Esophagus muscularis mucosa (tissue), 4 donors: ENCODE data around the gene SYPL2. TPM values are rescaled to one million over a fixed set of nuclear protein-coding genes. Genes with fewer than 3 reads are reported as not detected.

ENCODE experiments used
- DNase-seq: peaks from one replicate; pipeline ENCODE4 v3.0.0-alpha.2; 2017; ENCODE audit errors: extremely low spot score
- H3K27ac ChIP-seq, 4 donors: fragments of 200-600 bp; sonication (generic); replicated peaks in 1 of 4; 1 replicate in 3 of 4; 2 replicates in 1 of 4; pipeline ENCODE4 v1.5.1; 2016 to 2019; ENCODE audit warnings: mild to moderate bottlenecking in 1 of 4
- H3K27me3 ChIP-seq, 4 donors: fragments of 200-600 bp; sonication (generic); one replicate each; pipeline versions ENCODE4 v1.5.1 to v1.6.0; 2016 to 2019
- H3K36me3 ChIP-seq, 4 donors: fragments of 200-600 bp; sonication (generic); one replicate each; pipeline ENCODE4 v1.5.1; 2016 to 2019
- H3K4me1 ChIP-seq, 4 donors: fragments of 200-600 bp; sonication (generic); one replicate each; pipeline ENCODE4 v1.5.1; 2016 to 2019
- H3K4me3 ChIP-seq, 4 donors: fragments of 200-600 bp; sonication (generic); 1 replicate in 2 of 4; 2 replicates in 2 of 4; pipeline ENCODE4 v1.5.1; 2016 to 2019; ENCODE audit warnings: mild to moderate bottlenecking in 4 of 4, moderate library complexity in 1 of 4
- H3K9me3 ChIP-seq, 4 donors: fragments of 200-600 bp; sonication (generic); 1 replicate in 3 of 4; 2 replicates in 1 of 4; pipeline ENCODE4 v1.5.1; 2016 to 2019
- CTCF ChIP-seq, 3 experiments: fragments of 200-600 bp in 2 of 3; fragments of 450-650 bp in 1 of 3; sonication (generic) in 2 of 3; IDR thresholded peaks; one replicate each; pipeline ENCODE4 v1.5.1; 2017 to 2019; ENCODE audit warnings: antibody characterized with exemption in 3 of 3, mild to moderate bottlenecking in 2 of 3, moderate library complexity in 1 of 3
- EP300 ChIP-seq: sonication (generic); formaldehyde crosslinking; IDR thresholded peaks from one replicate; pipeline ENCODE4 v1.6.1; 2017; ENCODE audit warnings: antibody characterized with exemption
- POLR2A ChIP-seq: fragments of 450-650 bp; IDR thresholded peaks from one replicate; pipeline ENCODE4 v1.6.1; 2017; ENCODE audit warnings: antibody characterized with exemption, moderate library complexity, mild to moderate bottlenecking, low read depth
- POLR2AphosphoS5 ChIP-seq, 2 donors: sonication (generic); formaldehyde crosslinking; IDR thresholded peaks; one replicate each; pipeline ENCODE4 v1.6.1; 2017; ENCODE audit warnings: antibody characterized with exemption in 2 of 2
- WGBS: methylation state at CpG from one replicate; pipeline ENCODE4 v1.1.5; 2018; 5-methylcytosine and 5-hydroxymethylcytosine counted together
- intact Hi-C: fragments of 100-400 bp; cut with DNase I; formaldehyde crosslinking; loops from one replicate; pipeline ENCODE4 v1.15.1; 2023
- total RNA-seq, 4 donors: library from RNA; depleted of rRNA; stranded (reverse); fragments of >200 nt; gene quantifications; one replicate each; pipeline versions ENCODE4 v1.1.0 to v1.2.1, GENCODE V29; 2016

The SYPL2 gene
- total RNA-seq, 4 donors from 2014 or later = 2.7 to 8.0 (median 4.6) TPM

GRCh38 chr1:109493805-109494539 is 27.6 kb downstream of the SYPL2 start, which contains the start of gene CYB561D1:
Gene CYB561D1 (plus strand): TSS chr1:109494094. CDS start chr1:109494140, 46 bp downstream.
- peaks cover 5 to 43% (median 35%) of the 10 kb centered on the region in 4 donors for H3K36me3 ChIP-seq
- peak; percentile 96 for DNase-seq
- intact Hi-C loops = no loop called here
- peaks cover 23 to 61% (median 44%) of the 10 kb centered on the region in 4 donors for H3K4me1 ChIP-seq
- H3K9me3 ChIP-seq = no peaks in the 10 kb centered on the region
- TF ChIP-seq POLR2AphosphoS5 (IDR thresholded peaks at IDR 0.05) (peak; percentile 62 to 83), EP300 (no peak), POLR2A (no peak), CTCF (IDR thresholded peaks at IDR 0.05) (peak in 2 of 3 experiments; percentile 93 to 94)
- 0% methylated on average over 6 of the region's 44 CpGs for WGBS
- H3K27ac ChIP-seq = peak within 1 kb of the TSS; percentile 76 to 87 (median 84)
- H3K27me3 ChIP-seq = no peaks in the 10 kb centered on the region
- H3K4me3 ChIP-seq = peak within 1 kb of the TSS; percentile 74 to 91 (median 82)

GRCh38 chr1:109495738-109496137 is 29.4 kb downstream of the SYPL2 start:
- no peak overlapping the region for H3K4me3 ChIP-seq
- no peaks in the 10 kb centered on the region for H3K9me3 ChIP-seq
- WGBS = 89% methylated on average over 4 of the region's 7 CpGs
- DNase-seq = no peak
- intact Hi-C loops = no loop called here
- peaks cover 31 to 74% (median 57%) of the 10 kb centered on the region in 4 donors for H3K4me1 ChIP-seq
- peaks cover 5 to 42% (median 33%) of the 10 kb centered on the region in 4 donors for H3K36me3 ChIP-seq
- TF ChIP-seq EP300 (no peak), POLR2A (no peak)
- no peaks in the 10 kb centered on the region for H3K27me3 ChIP-seq
- no peak overlapping the region for H3K27ac ChIP-seq

DNA sequence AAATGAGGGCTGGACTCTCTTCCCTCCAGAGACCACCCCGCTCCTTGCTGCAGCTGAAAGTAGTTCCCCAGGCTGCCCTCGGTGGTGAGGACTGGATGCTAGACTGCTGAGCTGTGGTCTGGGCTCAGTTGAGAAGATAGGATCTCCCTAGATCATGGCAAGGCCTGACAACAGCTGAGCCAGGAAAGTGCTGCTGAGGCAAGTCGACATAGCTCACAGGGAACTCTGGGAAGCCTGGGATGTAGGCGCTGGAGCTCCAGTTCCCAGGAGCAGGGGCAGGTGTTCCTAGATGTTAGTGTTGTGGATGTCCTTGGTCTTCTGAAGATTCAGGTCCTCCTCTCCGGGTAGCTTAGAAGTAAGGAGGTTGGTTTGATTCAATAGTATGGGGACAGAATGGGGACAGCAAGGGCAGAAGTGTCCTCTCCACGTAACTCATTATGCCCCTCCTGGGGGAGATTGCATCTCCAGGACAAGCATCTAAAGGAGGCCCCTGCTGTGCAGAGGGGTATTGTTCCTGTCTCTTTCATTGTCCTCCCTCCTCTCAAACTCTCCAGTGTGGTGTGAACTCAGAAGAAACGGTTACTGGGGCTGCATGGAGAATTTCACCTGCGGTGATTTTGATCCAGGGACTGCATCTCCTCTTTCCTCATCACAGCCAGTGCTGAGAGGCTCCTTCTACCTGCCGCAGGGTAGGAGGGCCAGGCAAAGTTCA is 31.3 kb downstream of the SYPL2 start:
- peaks cover 25 to 87% (median 73%) of the 10 kb centered on the region in 4 donors for H3K4me1 ChIP-seq

DNA sequence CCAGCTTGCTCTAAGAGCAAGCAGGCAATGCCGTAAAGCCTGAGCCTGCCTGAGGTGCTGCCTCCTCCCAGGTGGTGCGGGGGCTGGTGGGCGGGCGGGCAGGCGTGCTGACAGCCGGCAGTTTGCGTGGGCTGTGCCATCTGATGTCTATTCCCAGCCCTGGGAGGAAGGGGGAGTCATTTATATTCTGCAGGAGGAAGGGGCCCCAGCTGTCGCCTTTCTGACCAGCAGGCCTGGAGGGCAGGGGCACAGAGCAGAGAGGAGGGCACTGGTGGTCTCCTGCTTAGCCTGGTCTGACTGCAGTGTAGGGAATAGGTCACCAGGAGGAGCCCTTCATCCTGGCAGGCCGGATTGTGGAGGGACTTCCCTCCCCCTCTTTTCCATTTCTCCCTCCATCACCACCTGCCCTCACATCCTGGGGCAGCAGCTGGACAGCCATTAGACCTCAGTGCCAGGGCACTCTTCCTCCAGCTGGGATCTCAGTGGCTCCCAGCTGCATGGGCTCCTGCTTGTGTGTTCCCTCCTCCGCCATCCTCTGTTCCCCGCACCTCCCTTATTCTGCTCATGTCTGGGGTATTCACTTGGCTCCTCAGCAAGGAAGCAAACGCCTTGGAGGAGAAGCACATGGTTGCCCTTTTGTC is 31.9 kb downstream of the SYPL2 start:
- H3K4me1 ChIP-seq = peaks cover 22 to 86% (median 74%) of the 10 kb centered on the region in 4 donors
- H3K27ac ChIP-seq = no peak overlapping the region
- WGBS = 68% methylated on average over 9 of the region's 12 CpGs
- no peak for DNase-seq
- TF ChIP-seq EP300 (no peak), POLR2A (no peak), POLR2AphosphoS5 (IDR thresholded peaks at IDR 0.05) (no peak), CTCF (IDR thresholded peaks at IDR 0.05) (peak; percentile 54 to 65 (median 54))
- peaks cover 5 to 44% (median 34%) of the 10 kb centered on the region in 4 donors for H3K36me3 ChIP-seq
- H3K9me3 ChIP-seq = no peaks in the 10 kb centered on the region
- H3K4me3 ChIP-seq = no peak overlapping the region
- H3K27me3 ChIP-seq = no peaks in the 10 kb centered on the region
- intact Hi-C loops = no loop called here

More for the DNA sequence above, 31.3 kb downstream of the SYPL2 start:
- no peak for DNase-seq
- intact Hi-C loops = no loop called here
- Histone ChIP-seq H3K4me3 (no peak overlapping the region), H3K9me3 (no peaks in the 10 kb centered on the region), H3K27me3 (no peaks in the 10 kb centered on the region), H3K36me3 (peaks cover 5 to 44% (median 34%) of the 10 kb centered on the region in 4 donors), H3K27ac (no peak overlapping the region)
- no peak for TF ChIP-seq EP300
- TF ChIP-seq CTCF (IDR thresholded peaks at IDR 0.05) = no peak
- TF ChIP-seq POLR2AphosphoS5 (IDR thresholded peaks at IDR 0.05) = no peak
- TF ChIP-seq POLR2A = no peak
- WGBS = 75% methylated on average over 8 of the region's 9 CpGs

- Histone ChIP-seq H3K9me3 (no peaks in the 10 kb centered on the region), H3K4me1 (peaks cover 18 to 85% (median 70%) of the 10 kb centered on the region in 4 donors), H3K36me3 (peaks cover 5 to 44% (median 34%) of the 10 kb centered on the region in 4 donors), H3K27me3 (no peaks in the 10 kb centered on the region), H3K4me3 (no peak overlapping the region), H3K27ac (peak overlapping the region; percentile 51 to 81 (median 66))
- no peak for TF ChIP-seq POLR2A
- TF ChIP-seq EP300 = no peak
- no peak for TF ChIP-seq POLR2AphosphoS5 (IDR thresholded peaks at IDR 0.05)
- no peak for TF ChIP-seq CTCF (IDR thresholded peaks at IDR 0.05)
- WGBS = 68% methylated on average over 7 of the region's 7 CpGs
- no peak for DNase-seq
- intact Hi-C loops = no loop called here
Observed at GRCh38 chr1:109499081-109499480, 32.7 kb downstream of the SYPL2 start.
